Measurements from ENCODE around the gene ACAA2.

Gene ACAA2

GRCh38 chr18:49769047-49769728, 44.1 kb downstream of the ACAA2 start:
- no peak overlapping the region for H3K27ac ChIP-seq
- TF ChIP-seq ZFX (IDR thresholded peaks at IDR 0.05; ENCODE audit: borderline replicate concordance), result no peak
- TF ChIP-seq CTCF (IDR thresholded peaks at IDR 0.05), result no peak

- no peak overlapping the region for H3K27ac ChIP-seq
- no peak for TF ChIP-seq ZFX (IDR thresholded peaks at IDR 0.05; ENCODE audit: borderline replicate concordance)
- peak; percentile 75 for TF ChIP-seq CTCF (IDR thresholded peaks at IDR 0.05)
These were observed 45.3 kb downstream of the ACAA2 start for GRCh38 chr18:49768051-49768391.

DNA sequence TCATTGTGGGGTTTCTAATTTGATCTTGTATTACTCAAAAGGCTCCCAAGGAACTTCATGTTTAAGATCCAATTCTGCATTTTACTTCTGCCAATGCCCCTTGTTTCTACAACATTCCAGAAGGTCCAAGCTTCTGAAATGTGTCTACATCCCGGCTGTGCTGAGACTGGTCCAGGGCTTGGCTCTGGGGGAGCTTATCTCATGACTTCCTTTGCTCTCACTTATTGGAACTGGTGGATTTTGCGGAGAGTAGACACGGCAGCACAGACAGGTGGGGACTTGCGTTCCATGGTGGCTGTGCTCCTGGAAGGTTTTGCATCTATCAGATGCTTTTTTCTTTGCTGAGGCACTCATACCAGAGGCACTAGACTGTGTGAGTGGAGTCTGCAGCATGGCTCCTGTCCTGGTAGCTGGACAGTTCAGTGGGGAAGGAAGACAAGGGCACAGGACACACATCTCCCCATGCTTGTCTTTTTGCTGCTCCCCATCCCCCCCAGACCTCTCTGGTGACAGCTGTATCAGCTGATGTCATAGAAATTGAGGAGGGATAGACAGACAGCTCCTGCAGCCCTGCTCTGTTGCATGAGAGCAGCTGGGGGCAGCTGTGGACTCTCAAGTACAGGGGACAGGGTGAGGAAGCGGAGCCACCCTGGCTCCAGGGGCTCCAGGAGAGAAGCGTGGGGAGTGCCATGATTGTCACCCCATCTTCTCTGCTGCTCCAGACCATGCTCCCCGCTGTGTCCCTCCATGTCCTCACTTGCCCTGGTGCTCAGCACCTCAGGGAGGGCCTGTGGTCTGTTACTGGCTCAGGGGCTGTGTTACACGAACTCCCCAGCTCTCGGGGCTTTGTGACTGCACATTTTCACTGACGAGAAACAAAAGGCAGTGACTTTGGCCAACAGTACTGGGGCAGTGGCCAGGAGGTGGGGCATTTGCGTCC, 46.0 kb downstream of the ACAA2 start:
- H3K27ac ChIP-seq, result no peak overlapping the region
- TF ChIP-seq CTCF (IDR thresholded peaks at IDR 0.05) (no peak), ZFX (IDR thresholded peaks at IDR 0.05; ENCODE audit: borderline replicate concordance) (no peak)

- TF ChIP-seq ZFX (IDR thresholded peaks at IDR 0.05; ENCODE audit: borderline replicate concordance), result no peak
- no peak for TF ChIP-seq CTCF (IDR thresholded peaks at IDR 0.05)
- no peak overlapping the region for H3K27ac ChIP-seq
These were observed 46.7 kb downstream of the ACAA2 start for GRCh38 chr18:49766646-49767045.

DNA sequence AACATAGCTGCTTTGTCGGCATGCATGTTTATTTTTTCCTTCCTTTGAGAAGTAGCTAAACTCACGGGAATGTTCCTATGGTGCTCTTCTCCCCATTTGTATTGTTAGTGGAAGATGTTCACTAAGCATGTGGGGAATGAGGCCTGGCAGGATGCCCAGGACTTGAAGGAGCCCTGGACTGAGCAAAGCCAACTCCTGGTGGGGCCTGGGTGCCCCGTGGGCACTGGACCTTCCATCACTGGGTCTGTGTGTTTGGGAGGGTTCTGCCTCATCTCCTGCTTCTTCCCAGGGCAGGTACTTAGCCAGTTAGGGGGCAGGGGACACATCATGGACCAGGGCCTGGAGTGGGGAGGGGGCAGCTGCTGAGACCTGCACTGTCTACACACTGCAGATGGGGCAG, 49.3 kb downstream of the ACAA2 start:
- TF ChIP-seq ZFX (IDR thresholded peaks at IDR 0.05; ENCODE audit: borderline replicate concordance), result no peak
- H3K27ac ChIP-seq, result no peak overlapping the region

- TF ChIP-seq CTCF (IDR thresholded peaks at IDR 0.05), result no peak
- TF ChIP-seq ZFX (IDR thresholded peaks at IDR 0.05; ENCODE audit: borderline replicate concordance), result no peak
- no peak overlapping the region for H3K27ac ChIP-seq
These were observed 49.7 kb downstream of the ACAA2 start for GRCh38 chr18:49763590-49763989.

DNA sequence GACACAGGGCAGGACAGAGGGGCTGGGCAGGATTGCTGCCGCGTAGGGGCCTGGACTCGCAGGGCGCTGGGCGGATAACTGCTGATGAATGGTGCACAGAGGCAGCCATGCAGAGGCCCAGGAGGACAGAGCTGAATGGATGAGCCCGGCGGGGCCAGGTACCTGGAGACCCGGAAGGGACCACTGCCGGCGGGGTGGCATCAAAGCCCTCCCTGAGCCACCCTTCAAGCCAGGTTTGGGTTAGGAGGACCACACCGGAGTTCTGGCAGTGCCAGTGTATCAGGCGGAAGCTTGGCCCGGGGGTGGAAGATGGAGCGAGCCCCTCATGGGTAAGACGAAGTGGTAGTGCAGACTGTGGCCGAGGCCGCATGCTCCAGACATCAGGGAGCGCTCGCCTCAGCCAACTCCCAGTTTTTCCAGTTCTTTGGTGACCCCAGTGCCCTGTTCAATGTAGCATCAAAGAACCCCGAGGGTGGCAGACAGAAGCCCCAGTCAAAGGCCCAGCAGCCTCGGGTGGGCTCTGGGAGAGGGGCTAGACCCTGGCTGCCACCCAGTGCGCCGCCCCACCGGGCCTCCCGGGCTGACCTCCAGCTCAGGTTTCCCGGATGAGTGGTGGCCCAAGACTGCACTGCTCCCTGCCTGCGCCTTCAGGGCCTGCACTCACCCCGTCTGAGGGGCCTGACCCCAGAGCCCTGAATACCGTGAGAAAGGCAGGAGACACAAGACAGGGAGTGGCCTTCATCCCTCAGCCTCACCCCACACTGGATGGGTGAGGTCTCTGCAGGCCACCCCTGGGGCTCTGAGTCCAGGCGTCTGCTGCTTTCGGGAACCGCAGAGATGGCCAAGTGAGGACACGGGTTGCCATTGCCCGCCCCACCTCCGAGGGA, 50.9 kb downstream of the ACAA2 start:
- no peak overlapping the region for H3K27ac ChIP-seq
- TF ChIP-seq CTCF (IDR thresholded peaks at IDR 0.05) (no peak), ZFX (IDR thresholded peaks at IDR 0.05; ENCODE audit: borderline replicate concordance) (no peak)

Data from 22Rv1 (cell line).